Uterus (tissue), 4 donors: ENCODE measurements around the gene PKD1L1. TPM values are rescaled to one million over a fixed set of nuclear protein-coding genes. Genes with fewer than 3 reads are reported as not detected.
"Not testable (repeated sequence)": the region's sequence is repeated elsewhere in the genome, so short reads cannot be mapped to it uniquely, and the experiment has no call there.

Source experiments
- DNase-seq, 2 donors: peaks; one replicate each; pipeline ENCODE4 v3.0.0-alpha.2; 2019 to 2020
- H3K27ac ChIP-seq, 2 donors: fragments of 200-600 bp; sonication (generic); 1 replicate in 1 of 2; 2 replicates in 1 of 2; pipeline ENCODE4 v1.5.1; 2016 to 2018
- H3K27me3 ChIP-seq, 2 donors: fragments of 200-600 bp; sonication (generic); one replicate each; pipeline ENCODE4 v1.5.1; 2018 to 2019; ENCODE audit warnings: control low read depth in 1 of 2
- H3K36me3 ChIP-seq, 2 donors: fragments of 200-600 bp; sonication (generic); one replicate each; pipeline ENCODE4 v1.5.1; 2019; ENCODE audit warnings: control low read depth in 1 of 2
- H3K4me1 ChIP-seq, 2 donors: fragments of 200-600 bp; sonication (generic); one replicate each; pipeline ENCODE4 v1.5.1; 2018 to 2019; ENCODE audit warnings: control low read depth in 1 of 2
- H3K4me3 ChIP-seq, 2 donors: fragments of 200-600 bp; sonication (generic); 1 replicate in 1 of 2; 2 replicates in 1 of 2; pipeline ENCODE4 v1.5.1; 2018 to 2019; ENCODE audit warnings: mild to moderate bottlenecking in 1 of 2
- H3K9me3 ChIP-seq, 2 donors: fragments of 200-600 bp; sonication (generic); one replicate each; pipeline ENCODE4 v1.5.1; 2019; ENCODE audit warnings: control low read depth in 1 of 2
- CTCF ChIP-seq, 4 experiments: fragments of 200-600 bp in 2 of 4; fragments of 450-650 bp in 2 of 4; sonication (generic) in 2 of 4; IDR thresholded peaks; one replicate each; pipeline ENCODE4 v1.5.1; 2016 to 2019; ENCODE audit warnings: antibody characterized with exemption in 4 of 4, mild to moderate bottlenecking in 2 of 4, moderate library complexity in 1 of 4
- POLR2A ChIP-seq, 2 donors: fragments of 450-650 bp; IDR thresholded peaks; one replicate each; pipeline ENCODE4 v1.6.1; 2016; ENCODE audit warnings: antibody characterized with exemption in 2 of 2, mild to moderate bottlenecking in 1 of 2, moderate library complexity in 1 of 2
- intact Hi-C: fragments of 100-400 bp; cut with DNase I; formaldehyde crosslinking; loops from one replicate; pipeline ENCODE4 v1.15.1; 2023; ENCODE audit warnings: low total_unique reads
- total RNA-seq, 4 donors: library from RNA; depleted of rRNA in 3 of 4; stranded (reverse); fragments of >200 nt in 3 of 4; gene quantifications; one replicate each; pipeline versions ENCODE4 v1.1.0 to v1.2.4, GENCODE V29; 2014 to 2023
- donor health status: DM: yes; HTN: yes; CAD: no.

The PKD1L1 gene
- total RNA-seq, 4 donors from 2014 or later, result under 0.01 to 3.8 (median 0.74) TPM

GRCh38 chr7:47932466-47933037 is 15.7 kb downstream of the PKD1L1 start:
- no peaks in the 10 kb centered on the region for H3K4me1 ChIP-seq
- no peak overlapping the region for H3K27ac ChIP-seq
- intact Hi-C loops, result no loop called here
- TF ChIP-seq CTCF (IDR thresholded peaks at IDR 0.05) (no peak), POLR2A (IDR thresholded peaks at IDR 0.05) (no peak)
- no peak for DNase-seq
- H3K9me3 ChIP-seq, result no peaks in the 10 kb centered on the region
- H3K4me3 ChIP-seq, result no peak overlapping the region
- no peaks in the 10 kb centered on the region for H3K27me3 ChIP-seq
- H3K36me3 ChIP-seq, result no peaks in the 10 kb centered on the region

- H3K27me3 ChIP-seq, result no peaks in the 10 kb centered on the region
- intact Hi-C loops, result no loop called here
- no peak for DNase-seq
- no peaks in the 10 kb centered on the region for H3K36me3 ChIP-seq
- H3K4me1 ChIP-seq, result no peaks in the 10 kb centered on the region
- TF ChIP-seq CTCF (IDR thresholded peaks at IDR 0.05) (no peak), POLR2A (IDR thresholded peaks at IDR 0.05) (no peak)
- H3K9me3 ChIP-seq, result no peaks in the 10 kb centered on the region
- H3K27ac ChIP-seq, result no peak overlapping the region
- no peak overlapping the region for H3K4me3 ChIP-seq
These were observed 16.2 kb downstream of the PKD1L1 start for GRCh38 chr7:47932016-47932415.

GRCh38 chr7:47931005-47932004 is 17.0 kb downstream of the PKD1L1 start:
- H3K27me3 ChIP-seq, result no peaks in the 10 kb centered on the region
- no peaks in the 10 kb centered on the region for H3K36me3 ChIP-seq
- TF ChIP-seq POLR2A (IDR thresholded peaks at IDR 0.05) (no peak), CTCF (IDR thresholded peaks at IDR 0.05) (no peak)
- no peak overlapping the region for H3K27ac ChIP-seq
- no peak overlapping the region for H3K4me3 ChIP-seq
- H3K9me3 ChIP-seq, result no peaks in the 10 kb centered on the region
- intact Hi-C loops, result no loop called here
- no peaks in the 10 kb centered on the region for H3K4me1 ChIP-seq
- DNase-seq, result no peak

GRCh38 chr7:47924266-47924665 is 24.0 kb downstream of the PKD1L1 start:
- TF ChIP-seq CTCF (IDR thresholded peaks at IDR 0.05), result no peak
- TF ChIP-seq POLR2A (IDR thresholded peaks at IDR 0.05), result no peak
- Histone ChIP-seq H3K4me1 (no peaks in the 10 kb centered on the region), H3K27ac (no peak overlapping the region), H3K36me3 (no peaks in the 10 kb centered on the region), H3K27me3 (no peaks in the 10 kb centered on the region), H3K9me3 (no peaks in the 10 kb centered on the region), H3K4me3 (no peak overlapping the region)
- intact Hi-C loops, result no loop called here
- no peak for DNase-seq

- H3K4me3 ChIP-seq, result not testable (repeated sequence)
These were observed 25.0 kb downstream of the PKD1L1 start for GRCh38 chr7:47923081-47923875.

GRCh38 chr7:47916514-47916913 is 31.8 kb downstream of the PKD1L1 start:
- intact Hi-C loops, H3K4me3 ChIP-seq, H3K9me3 ChIP-seq, H3K27ac ChIP-seq, H3K27me3 ChIP-seq, H3K36me3 ChIP-seq, H3K4me1 ChIP-seq, DNase-seq: not testable (repeated sequence)

More at GRCh38 chr7:47923081-47923875, 25.0 kb downstream of the PKD1L1 start:
- H3K36me3 ChIP-seq, H3K27me3 ChIP-seq, intact Hi-C loops, H3K27ac ChIP-seq, DNase-seq, H3K9me3 ChIP-seq, H3K4me1 ChIP-seq: not testable (repeated sequence)
